ENCODE data around the gene SYT7.

- TF ChIP-seq CTCF (IDR thresholded peaks at IDR 0.05), result no peak
- no peak for TF ChIP-seq POLR2A (IDR thresholded peaks at IDR 0.05)
Observed at GRCh38 chr11:61601512-61601911, 20.6 kb upstream of the SYT7 start.
